ENCODE data around the gene DYNLL2. TPM values are rescaled to one million over a fixed set of nuclear protein-coding genes. Genes with fewer than 3 reads are reported as not detected.

DYNLL2 gene
- total and polyA plus RNA-seq, 11 donors = 41.4 to 102 (median 74.0) TPM

GRCh38 chr17:58092797-58093385, 9.7 kb downstream of the DYNLL2 start:
- WGBS, 4 donors = 56 to 67% (median 59%) methylated on average over 7 of the region's 7 CpGs
- Histone ChIP-seq H3K27ac (no peak overlapping the region), H3K4me3 (no peak overlapping the region), H3K36me3 (peaks cover 0 to 74% (median 63%) of the 10 kb centered on the region in 9 donors), H3K9me3 (no peaks in the 10 kb centered on the region), H3K4me1 (peaks cover 0 to 26% (median 12%) of the 10 kb centered on the region in 12 donors), H3K27me3 (no peaks in the 10 kb centered on the region)
- intact Hi-C loops (cut with DNase I) = no loop called here
- no peak for TF ChIP-seq CTCF (IDR thresholded peaks at IDR 0.05)
- TF ChIP-seq POLR2A (IDR thresholded peaks at IDR 0.05) = no peak
- ATAC-seq = no peak
- DNase-seq = no peak

- Histone ChIP-seq H3K4me3 (no peak overlapping the region), H3K36me3 (peaks cover 0 to 61% (median 53%) of the 10 kb centered on the region in 9 donors), H3K27ac (no peak overlapping the region), H3K4me1 (peaks cover 0 to 14% (median 7%) of the 10 kb centered on the region in 12 donors), H3K27me3 (no peaks in the 10 kb centered on the region), H3K9me3 (no peaks in the 10 kb centered on the region)
- intact Hi-C loops (cut with DNase I) = no loop called here
- DNase-seq = no peak
- 82 to 85% (median 84%) methylated on average over 4 of the region's 4 CpGs for WGBS, 4 donors
- ATAC-seq = no peak
- TF ChIP-seq CTCF (IDR thresholded peaks at IDR 0.05) (no peak), POLR2A (IDR thresholded peaks at IDR 0.05) (no peak)
Measured at GRCh38 chr17:58094118-58094517, 10.9 kb downstream of the DYNLL2 start.

GRCh38 chr17:58096892-58097291, 13.7 kb downstream of the DYNLL2 start:
- WGBS, 4 donors = 69 to 86% (median 72%) methylated on average over 4 of the region's 4 CpGs
- DNase-seq = no peak
- TF ChIP-seq CTCF (IDR thresholded peaks at IDR 0.05) (no peak), POLR2A (IDR thresholded peaks at IDR 0.05) (no peak)
- intact Hi-C loops (cut with DNase I) = loop anchor here in 1 of 10 donors (2.0 kb wide), 1 partner anchor 72 kb away; no protein-coding TSS in a partner anchor
- Histone ChIP-seq H3K4me3 (no peak overlapping the region), H3K4me1 (no peaks in the 10 kb centered on the region), H3K27ac (no peak overlapping the region), H3K9me3 (no peaks in the 10 kb centered on the region), H3K27me3 (no peaks in the 10 kb centered on the region), H3K36me3 (peaks cover 0 to 34% (median 25%) of the 10 kb centered on the region in 9 donors)
- peak in 2 of 4 donors; percentile 20 to 25 for ATAC-seq

GRCh38 chr17:58097384-58098088, 14.3 kb downstream of the DYNLL2 start:
- TF ChIP-seq POLR2A (IDR thresholded peaks at IDR 0.05) (no peak), CTCF (IDR thresholded peaks at IDR 0.05) (no peak)
- no peaks in the 10 kb centered on the region for H3K27me3 ChIP-seq

More at GRCh38 chr17:58097384-58098088, 14.3 kb downstream of the DYNLL2 start:
- intact Hi-C loops (cut with DNase I) = loop anchor here in 1 of 10 donors (2.0 kb wide), 1 partner anchor 71 kb away; no protein-coding TSS in a partner anchor
- ATAC-seq = peak in 2 of 4 donors; percentile 31 to 58
- no peak overlapping the region for H3K4me3 ChIP-seq
- no peak for DNase-seq
- no peaks in the 10 kb centered on the region for H3K4me1 ChIP-seq
- no peak overlapping the region for H3K27ac ChIP-seq
- H3K9me3 ChIP-seq = no peaks in the 10 kb centered on the region
- peaks cover 0 to 27% (median 19%) of the 10 kb centered on the region in 9 donors for H3K36me3 ChIP-seq

Data from heart left ventricle (tissue), 16 donors.